IMR-90 (cell line): ENCODE measurements around the gene UNK.

ENCODE experiments used
- BHLHE40 ChIP-seq: fragments of 150-350 bp; IDR thresholded peaks from 2 replicates; pipeline ENCODE4 v1.6.1; 2016; ENCODE audit warnings: mild to moderate bottlenecking, low read depth, low read length
- CEBPB ChIP-seq: IDR thresholded peaks from 2 replicates; pipeline ENCODE4 v1.6.1; 2012; ENCODE audit warnings: low read depth, low read length, improper control_type of control experiment
- CHD1 ChIP-seq: IDR thresholded peaks from 2 replicates; pipeline ENCODE4 v1.6.1; 2012; ENCODE audit warnings: low read depth, low read length, improper control_type of control experiment
- CTCF ChIP-seq: conservative IDR thresholded peaks from 2 replicates; pipeline ENCODE4 v1.5.1; 2012; ENCODE audit warnings: mild to moderate bottlenecking, low read depth, low read length, improper control_type of control experiment
- ELK1 ChIP-seq: fragments of 150-350 bp; IDR thresholded peaks from 2 replicates; pipeline ENCODE4 v1.6.1; 2016; ENCODE audit warnings: low read depth, mild to moderate bottlenecking, low read length, moderate library complexity, borderline replicate concordance
- FOS ChIP-seq: fragments of 150-350 bp; IDR thresholded peaks from 2 replicates; pipeline ENCODE4 v1.6.1; 2016; ENCODE audit warnings: low read depth, low read length
- MAFK ChIP-seq: IDR thresholded peaks from 2 replicates; pipeline ENCODE4 v1.6.1; 2012; ENCODE audit warnings: low read depth, low read length, improper control_type of control experiment
- MAZ ChIP-seq: IDR thresholded peaks from 2 replicates; pipeline ENCODE4 v1.6.1; 2012; ENCODE audit warnings: low read depth, mild to moderate bottlenecking, low read length, improper control_type of control experiment, moderate library complexity, borderline replicate concordance
- MXI1 ChIP-seq: IDR thresholded peaks from 2 replicates; pipeline ENCODE4 v1.6.1; 2012; ENCODE audit warnings: low read depth, mild to moderate bottlenecking, low read length, moderate library complexity, borderline replicate concordance
- POLR2A ChIP-seq: IDR thresholded peaks from 2 replicates; pipeline ENCODE4 v1.6.1; 2012; ENCODE audit warnings: mild to moderate bottlenecking, low read depth, low read length
- RAD21 ChIP-seq: IDR thresholded peaks from 2 replicates; pipeline ENCODE4 v1.6.1; 2012; ENCODE audit warnings: low read length, improper control_type of control experiment
- RCOR1 ChIP-seq: IDR thresholded peaks from 2 replicates; pipeline ENCODE4 v1.6.1; 2012; ENCODE audit warnings: mild to moderate bottlenecking, low read length, improper control_type of control experiment; ENCODE audit not compliant: insufficient replicate concordance
- SMC3 ChIP-seq: fragments of 150-350 bp; IDR thresholded peaks from 2 replicates; pipeline ENCODE4 v1.6.1; 2016; ENCODE audit warnings: low read depth, mild to moderate bottlenecking, antibody characterized with exemption, low read length, moderate library complexity
- USF2 ChIP-seq: fragments of 150-350 bp; IDR thresholded peaks from 2 replicates; pipeline ENCODE4 v1.6.1; 2017; ENCODE audit warnings: mild to moderate bottlenecking, antibody characterized with exemption, low read length, low read depth

- TF ChIP-seq POLR2A, result no peak
- no peak for TF ChIP-seq USF2
- TF ChIP-seq BHLHE40, result no peak
- no peak for TF ChIP-seq ELK1
- TF ChIP-seq CTCF, result no peak
- TF ChIP-seq MAFK, result no peak
- TF ChIP-seq MAZ, result no peak
- TF ChIP-seq SMC3, result no peak
- no peak for TF ChIP-seq CEBPB
- no peak for TF ChIP-seq MXI1
- no peak for TF ChIP-seq CHD1
- no peak for TF ChIP-seq RCOR1
- TF ChIP-seq RAD21, result no peak
- TF ChIP-seq FOS, result no peak
These were observed 46.5 kb downstream of the UNK start for GRCh38 chr17:75831032-75831571.
